ENCODE results near the gene DOCK2. TPM values are rescaled to one million over a fixed set of nuclear protein-coding genes. Genes with fewer than 3 reads are reported as not detected.

Gene DOCK2
- total and polyA plus RNA-seq, 9 of the 15 experiments (the other 6 are each of a cell fraction or from before 2014, with no cell fraction given) = 4.5 to 42.6 (median 20.5) TPM

- no peak for TF ChIP-seq AFF1 (IDR thresholded peaks at IDR 0.05; ENCODE audit: low read depth in 1 of 2, partially characterized antibody in 2 of 2)
- TF ChIP-seq VEZF1 (CRISPR knock-in tag; IDR thresholded peaks at IDR 0.05) = peak; percentile 40; the same call in 1 of the 2 replicates
- no peak for TF ChIP-seq ZNF134 (CRISPR knock-in tag; conservative IDR thresholded peaks at IDR 0.05)
- no peak for TF ChIP-seq ZNF197 (CRISPR knock-in tag; IDR thresholded peaks at IDR 0.05; ENCODE audit: low read depth)
- no peak for TF ChIP-seq JUN (IDR thresholded peaks at IDR 0.05; ENCODE audit: borderline replicate concordance, low read depth, low read length)
- TF ChIP-seq JUN (CRISPR knock-in tag; IDR thresholded peaks at IDR 0.05; ENCODE audit: borderline replicate concordance) = 0 out of 2 replicates have a peak, but pooled peaks have one; percentile 28
- no peak; a peak in 1 of 4 replicates for TF ChIP-seq KDM1A (IDR thresholded peaks at IDR 0.05)
- TF ChIP-seq PKNOX1 (IDR thresholded peaks at IDR 0.05) = no peak
- no peak for TF ChIP-seq POLR2G (IDR thresholded peaks at IDR 0.05; ENCODE audit: low read depth, low read length)
- no peak for TF ChIP-seq TGIF2 (CRISPR knock-in tag; IDR thresholded peaks at IDR 0.05)
- no peak for TF ChIP-seq CTCF (IDR thresholded peaks at IDR 0.05 in 2 of 3, conservative IDR thresholded peaks at IDR 0.05 in 1 of 3; ENCODE audit: insufficient read depth in 2 of 3, low read depth in 1 of 3, low read length in 3 of 3)
- no peak for TF ChIP-seq FOXK2 (conservative IDR thresholded peaks at IDR 0.05 in 1 of 2, IDR thresholded peaks at IDR 0.05 in 1 of 2; ENCODE audit: low read depth in 2 of 2)
- no peak for TF ChIP-seq TCFL5 (CRISPR knock-in tag; conservative IDR thresholded peaks at IDR 0.05)
- no peak for TF ChIP-seq HNRNPLL (IDR thresholded peaks at IDR 0.05; ENCODE audit: low read depth, low read length, poor library complexity, severe bottlenecking)
- TF ChIP-seq CSDE1 (IDR thresholded peaks at IDR 0.05) = no peak
- no peak for TF ChIP-seq SMARCB1 (IDR thresholded peaks at IDR 0.05; ENCODE audit: insufficient read length, low read depth)
- no peak for TF ChIP-seq ZNF507 (tag; conservative IDR thresholded peaks at IDR 0.05)
Observed at GRCh38 chr5:170087168-170087817, 450.2 kb downstream of the DOCK2 start (continued).

Measured in K562 (cell line).